CD4-positive, alpha-beta T cell treated with Interleukin-6 for 4 hours (primary cell): ENCODE results near the gene PRND.
"Not testable (repeated sequence)": the region's sequence is repeated elsewhere in the genome, so short reads cannot be mapped to it uniquely, and the experiment has no call there.

Source experiments
- DNase-seq: peaks from one replicate; pipeline ENCODE4 v3.0.0-alpha.2; 2020; ENCODE audit warnings: mixed read lengths

PRND gene

DNA sequence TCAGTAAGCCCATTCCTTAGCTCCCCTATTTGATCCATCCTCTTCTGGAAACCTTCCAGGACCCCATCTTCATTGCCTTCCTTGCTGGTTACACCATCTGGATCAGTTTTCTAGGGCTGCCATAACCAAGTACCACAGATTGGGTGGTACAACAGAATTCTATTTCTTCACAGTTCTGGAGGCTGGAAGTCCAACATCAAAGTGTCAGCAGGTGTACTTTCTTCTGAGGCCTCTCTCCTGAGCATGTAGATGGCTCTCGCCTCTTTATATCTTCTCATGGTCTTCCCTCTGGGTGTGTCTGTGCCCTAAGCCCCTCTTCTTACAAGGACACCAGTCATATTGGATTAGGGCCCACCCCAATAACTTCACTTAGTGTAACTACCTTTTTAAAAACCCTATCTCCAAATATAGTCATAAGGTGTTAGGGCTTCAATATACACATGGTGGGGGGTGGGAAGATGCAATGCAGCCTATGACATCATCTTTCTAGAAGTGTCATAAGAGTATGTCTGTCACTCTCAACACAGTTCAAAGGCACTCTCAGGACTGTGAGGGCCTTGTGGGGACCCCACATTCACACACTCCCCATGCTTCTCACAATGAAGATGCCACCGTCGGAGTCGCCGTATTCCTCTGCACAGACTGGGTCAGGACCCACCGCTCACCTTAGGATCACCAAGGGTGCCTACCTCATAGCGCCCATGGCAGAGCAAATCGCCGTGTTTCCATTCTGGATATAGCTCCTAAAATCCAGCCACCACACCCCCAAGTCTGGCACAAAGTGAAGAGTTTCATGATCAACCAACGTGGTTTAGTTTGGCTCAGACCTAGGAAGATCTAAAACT is 12.2 kb upstream of the PRND start:
- DNase-seq: no peak

DNA sequence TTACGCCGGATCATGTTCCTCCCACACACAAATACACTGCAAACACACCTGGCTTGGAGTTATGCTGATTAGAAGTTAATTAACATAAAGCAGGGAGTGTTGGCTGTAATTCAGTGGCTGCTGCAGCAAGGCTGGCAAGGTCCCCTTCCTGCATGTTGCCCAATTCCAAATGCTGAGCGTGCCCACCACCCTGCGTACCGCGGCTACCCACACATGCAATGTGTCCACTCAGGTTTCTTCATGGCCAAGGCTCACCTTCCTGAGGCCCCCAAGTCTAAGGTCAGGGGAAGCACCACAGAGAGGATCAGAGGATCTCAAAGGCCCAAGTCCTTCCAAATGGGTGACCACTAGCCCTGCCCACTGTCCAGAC is 11.6 kb upstream of the PRND start:
- no peak for DNase-seq

DNA sequence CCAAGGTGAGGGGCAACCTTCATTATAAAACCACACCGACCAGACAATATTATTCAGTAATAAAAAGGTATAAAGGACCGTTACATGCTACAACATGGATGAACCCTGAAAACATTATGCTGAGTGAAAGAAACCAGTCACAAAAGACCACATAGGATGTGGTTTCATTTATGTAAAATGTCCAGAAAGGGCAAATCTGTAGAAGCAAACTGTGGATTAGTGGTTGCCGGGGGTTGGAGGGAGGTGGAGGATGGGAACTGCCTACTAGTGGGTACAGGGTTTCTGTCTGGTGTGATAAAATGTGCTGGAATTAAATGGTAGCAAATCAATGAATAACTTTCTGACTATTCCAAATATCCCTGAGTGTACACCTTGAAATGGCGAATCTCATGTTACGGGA is 10.2 kb upstream of the PRND start:
- no peak for DNase-seq

DNA sequence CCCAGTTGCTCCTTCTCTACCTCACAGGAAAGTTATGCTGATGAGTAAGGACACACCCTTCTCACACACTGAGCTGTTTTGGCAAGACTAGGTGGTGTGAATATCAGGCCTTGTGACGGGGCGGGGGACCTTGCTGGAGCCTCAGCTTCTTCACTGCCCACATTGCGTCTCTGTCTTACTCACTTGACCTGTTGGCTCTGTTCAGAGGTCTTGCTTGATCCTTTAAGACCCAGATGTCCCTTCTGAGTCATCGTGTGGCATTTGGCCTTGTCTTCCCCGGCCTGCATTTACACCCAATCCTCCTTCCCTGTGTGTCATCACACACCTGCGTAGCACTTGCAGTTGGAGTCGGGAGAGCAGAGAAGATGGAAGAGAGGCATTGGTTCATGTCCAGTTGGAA is 8.3 kb upstream of the PRND start:
- DNase-seq: no peak

DNA sequence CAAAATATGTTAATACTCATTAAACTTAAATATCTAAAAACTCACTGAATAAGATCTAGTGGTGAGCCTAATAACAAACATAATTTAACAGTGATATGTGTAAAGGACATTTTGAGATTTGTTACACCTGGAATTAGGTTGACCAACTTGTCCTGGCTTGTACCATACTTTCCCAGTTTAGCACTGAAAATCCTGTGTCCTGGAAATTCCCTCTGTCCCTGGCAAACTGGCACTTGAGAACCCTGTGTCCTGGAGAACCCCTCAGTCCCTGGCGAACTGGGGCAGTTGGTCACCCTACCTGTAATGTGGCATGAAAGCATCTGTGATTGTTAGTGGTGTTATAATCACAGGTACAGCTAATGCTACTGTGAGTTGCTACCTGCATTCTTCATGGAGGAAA is 6.9 kb upstream of the PRND start:
- no peak for DNase-seq

DNA sequence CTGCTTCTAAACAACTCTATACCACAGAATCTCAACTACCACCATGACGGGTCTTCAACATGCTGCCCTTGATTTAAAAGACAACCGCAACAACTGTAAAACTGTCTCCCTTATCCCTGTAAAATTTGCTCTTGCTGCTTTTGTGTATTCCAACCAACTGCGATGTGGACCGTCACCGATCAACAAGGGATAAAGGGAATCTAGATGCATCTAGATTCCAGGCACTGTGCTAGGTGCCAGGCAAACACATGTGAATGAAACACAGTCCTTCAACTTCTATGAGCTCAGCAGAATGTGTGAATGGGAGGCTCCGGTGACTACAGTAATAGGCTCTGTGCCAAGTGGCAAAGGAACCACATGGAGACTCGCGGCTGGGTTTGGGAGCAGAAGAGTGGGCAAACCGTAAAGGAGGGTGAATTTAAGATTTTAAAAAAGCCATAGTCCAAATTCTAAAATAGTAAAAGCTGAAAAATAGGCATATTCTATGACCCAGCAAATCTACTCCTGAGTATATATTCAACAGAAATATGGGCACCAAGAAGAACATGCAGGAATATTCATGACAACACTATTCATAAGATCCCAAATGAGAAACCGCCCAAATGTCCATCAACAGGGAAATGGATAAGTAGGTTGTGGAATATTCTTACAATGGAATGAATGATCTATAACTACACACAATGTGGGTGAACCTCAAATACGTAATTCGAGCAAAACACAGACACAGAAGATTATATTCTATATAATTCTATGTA is 3.7 kb upstream of the PRND start:
- DNase-seq: no peak

DNA sequence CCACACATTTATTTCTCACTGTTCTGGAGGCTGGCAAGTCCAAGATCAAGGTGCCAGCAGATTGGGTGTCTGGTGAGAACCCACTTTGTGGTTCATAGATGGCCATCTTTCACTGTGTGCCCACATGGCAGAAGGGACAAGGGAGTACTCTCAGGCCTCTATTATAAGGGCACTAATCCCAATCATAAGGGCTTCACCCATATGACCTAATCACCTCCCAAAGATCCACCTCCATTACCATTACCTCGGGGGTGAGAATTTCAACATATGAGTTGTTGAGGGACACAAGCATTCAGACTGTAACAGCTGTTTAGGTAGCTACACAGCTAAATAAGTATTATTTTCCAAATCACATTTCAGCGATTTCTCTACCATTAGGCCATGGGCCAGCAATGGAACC is 2.5 kb upstream of the PRND start:
- DNase-seq: no peak

DNA sequence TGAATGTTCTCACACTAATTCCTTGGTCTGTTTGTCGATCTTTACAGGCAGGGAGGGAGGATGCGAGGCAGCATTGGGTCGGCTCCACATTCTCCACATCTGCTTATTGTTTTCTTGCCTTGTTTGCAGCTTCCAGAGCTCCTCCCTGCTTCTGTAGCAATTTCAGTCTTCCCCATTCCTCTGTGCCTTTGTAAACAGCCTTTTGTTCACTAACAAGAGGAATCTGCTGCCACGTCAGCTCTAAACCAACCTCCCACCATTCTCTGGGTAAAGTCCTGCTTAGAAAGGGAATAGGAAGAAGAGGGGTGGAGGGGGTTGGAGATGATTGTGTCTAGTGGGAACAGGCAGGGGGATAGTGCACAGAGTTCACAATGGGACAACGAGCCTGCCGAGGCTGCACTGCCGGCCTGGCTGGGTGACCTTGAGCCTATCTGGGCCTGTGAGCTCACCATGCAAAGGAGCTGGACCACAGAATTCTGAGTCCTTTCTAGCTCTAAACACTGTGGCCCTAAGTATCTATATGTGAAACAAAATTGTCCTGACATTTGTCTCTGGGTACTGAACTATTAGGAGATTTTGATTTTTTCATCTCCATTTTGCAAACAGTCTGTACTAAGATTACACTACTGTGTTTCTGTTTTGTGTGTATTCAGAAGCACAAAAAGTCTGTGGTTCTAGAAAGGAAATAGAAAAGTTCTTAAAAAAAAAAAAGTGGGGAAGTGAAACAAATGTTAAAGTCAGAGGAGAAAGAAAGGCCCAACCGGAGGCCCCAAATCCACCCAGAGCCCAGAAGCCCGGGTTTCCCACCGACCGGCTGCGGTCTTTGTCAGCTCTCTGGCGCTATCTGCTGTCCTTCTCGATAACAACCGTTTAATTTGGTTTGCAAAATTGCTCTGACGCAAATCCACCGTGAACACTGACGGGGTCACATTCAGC is 1.4 kb upstream of the PRND start:
- peak; percentile 79 for DNase-seq

DNA sequence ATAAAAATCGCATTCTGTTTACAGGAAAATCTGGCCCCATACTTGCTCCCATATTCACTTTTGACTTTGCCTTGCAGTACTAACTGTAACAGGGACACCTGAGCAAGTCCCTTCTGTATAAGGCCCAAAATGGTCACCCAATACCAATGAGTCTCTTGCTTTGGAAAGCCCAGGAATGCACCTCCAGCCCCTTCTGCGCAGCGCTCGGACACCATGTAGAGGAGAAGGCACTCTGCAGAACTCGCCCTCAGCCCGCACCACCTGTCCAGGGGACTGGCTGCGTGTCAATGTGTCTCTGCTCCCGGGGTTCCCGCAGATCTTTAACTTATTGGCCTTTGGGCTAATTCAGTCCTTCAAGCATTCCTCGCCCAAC is 746 bp upstream of the PRND start:
- DNase-seq: no peak

DNA sequence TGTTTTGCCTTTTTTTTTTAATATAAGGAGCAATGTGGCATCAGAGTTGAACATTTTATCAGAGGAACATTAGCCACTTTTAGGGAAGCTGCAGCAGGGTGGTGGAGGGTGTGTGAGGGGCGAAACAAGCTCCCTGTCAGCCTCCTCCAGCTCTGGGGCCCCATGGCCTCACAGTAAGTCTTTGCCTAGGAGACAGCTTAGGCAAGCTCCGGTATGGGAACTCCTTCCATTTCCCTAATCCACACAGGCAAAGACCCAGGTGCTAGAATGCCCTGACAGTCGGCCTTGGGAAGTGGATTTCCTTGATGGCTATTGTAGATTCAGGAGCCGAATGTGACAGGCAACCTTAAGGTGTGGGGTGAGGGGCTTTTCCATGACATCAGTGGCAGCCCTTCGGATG is 862 bp downstream of the PRND start:
- no peak for DNase-seq

DNA sequence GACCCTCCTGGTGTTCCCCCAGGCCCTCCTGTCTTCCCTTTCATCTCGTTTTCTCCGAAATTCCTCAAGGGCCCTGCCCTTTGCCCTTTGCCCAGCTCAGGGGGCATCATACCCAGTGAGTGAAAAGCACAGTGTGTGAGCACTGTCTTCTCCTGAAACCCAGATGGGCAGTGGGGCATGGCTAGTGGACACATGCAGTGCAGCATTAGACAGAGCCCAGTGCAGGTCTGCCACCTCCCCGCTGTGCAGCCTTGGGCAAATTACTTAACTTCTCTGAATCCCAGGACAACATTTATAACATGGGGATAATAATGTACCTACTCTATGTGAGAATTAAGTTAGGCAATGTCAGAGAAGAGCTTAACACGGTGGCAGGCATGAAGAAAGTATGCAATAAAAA is 1.3 kb downstream of the PRND start:
- no peak for DNase-seq

DNA sequence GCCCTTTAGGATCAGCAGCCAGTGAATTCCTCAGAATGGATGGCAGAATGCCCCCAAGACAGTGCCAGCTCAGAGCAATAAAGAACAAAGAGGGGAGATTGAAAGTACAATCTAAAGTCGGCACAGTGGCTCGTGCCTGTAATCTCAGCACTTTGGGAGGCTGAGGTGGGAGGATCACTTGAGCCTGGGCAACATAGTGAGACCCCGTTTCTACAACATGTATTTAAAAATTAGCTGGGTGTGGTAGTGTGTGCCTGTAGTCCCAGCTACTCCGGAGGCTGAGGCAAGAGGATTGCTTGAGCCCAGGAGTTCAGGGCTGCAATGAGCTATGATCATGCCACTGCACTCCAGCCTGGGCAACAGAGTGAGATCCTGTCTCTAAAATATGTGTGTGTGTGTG is 1.8 kb downstream of the PRND start:
- not testable (repeated sequence) for DNase-seq

DNA sequence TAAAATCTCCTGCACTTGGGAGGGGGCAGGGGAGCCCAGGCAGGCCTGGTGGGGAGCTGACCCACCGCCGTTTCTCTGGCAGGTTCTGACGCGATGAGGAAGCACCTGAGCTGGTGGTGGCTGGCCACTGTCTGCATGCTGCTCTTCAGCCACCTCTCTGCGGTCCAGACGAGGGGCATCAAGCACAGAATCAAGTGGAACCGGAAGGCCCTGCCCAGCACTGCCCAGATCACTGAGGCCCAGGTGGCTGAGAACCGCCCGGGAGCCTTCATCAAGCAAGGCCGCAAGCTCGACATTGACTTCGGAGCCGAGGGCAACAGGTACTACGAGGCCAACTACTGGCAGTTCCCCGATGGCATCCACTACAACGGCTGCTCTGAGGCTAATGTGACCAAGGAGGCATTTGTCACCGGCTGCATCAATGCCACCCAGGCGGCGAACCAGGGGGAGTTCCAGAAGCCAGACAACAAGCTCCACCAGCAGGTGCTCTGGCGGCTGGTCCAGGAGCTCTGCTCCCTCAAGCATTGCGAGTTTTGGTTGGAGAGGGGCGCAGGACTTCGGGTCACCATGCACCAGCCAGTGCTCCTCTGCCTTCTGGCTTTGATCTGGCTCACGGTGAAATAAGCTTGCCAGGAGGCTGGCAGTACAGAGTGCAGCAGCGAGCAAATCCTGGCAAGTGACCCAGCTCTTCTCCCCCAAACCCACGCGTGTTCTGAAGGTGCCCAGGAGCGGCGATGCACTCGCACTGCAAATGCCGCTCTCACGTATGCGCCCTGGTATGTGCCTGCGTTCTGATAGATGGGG is 3.0 kb downstream of the PRND start:
- DNase-seq: no peak

DNA sequence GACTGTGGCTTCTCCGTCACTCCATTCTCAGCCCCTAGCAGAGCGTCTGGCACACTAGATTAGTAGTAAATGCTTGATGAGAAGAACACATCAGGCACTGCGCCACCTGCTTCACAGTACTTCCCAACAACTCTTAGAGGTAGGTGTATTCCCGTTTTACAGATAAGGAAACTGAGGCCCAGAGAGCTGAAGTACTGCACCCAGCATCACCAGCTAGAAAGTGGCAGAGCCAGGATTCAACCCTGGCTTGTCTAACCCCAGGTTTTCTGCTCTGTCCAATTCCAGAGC is 3.5 kb downstream of the PRND start:
- DNase-seq: no peak

DNA sequence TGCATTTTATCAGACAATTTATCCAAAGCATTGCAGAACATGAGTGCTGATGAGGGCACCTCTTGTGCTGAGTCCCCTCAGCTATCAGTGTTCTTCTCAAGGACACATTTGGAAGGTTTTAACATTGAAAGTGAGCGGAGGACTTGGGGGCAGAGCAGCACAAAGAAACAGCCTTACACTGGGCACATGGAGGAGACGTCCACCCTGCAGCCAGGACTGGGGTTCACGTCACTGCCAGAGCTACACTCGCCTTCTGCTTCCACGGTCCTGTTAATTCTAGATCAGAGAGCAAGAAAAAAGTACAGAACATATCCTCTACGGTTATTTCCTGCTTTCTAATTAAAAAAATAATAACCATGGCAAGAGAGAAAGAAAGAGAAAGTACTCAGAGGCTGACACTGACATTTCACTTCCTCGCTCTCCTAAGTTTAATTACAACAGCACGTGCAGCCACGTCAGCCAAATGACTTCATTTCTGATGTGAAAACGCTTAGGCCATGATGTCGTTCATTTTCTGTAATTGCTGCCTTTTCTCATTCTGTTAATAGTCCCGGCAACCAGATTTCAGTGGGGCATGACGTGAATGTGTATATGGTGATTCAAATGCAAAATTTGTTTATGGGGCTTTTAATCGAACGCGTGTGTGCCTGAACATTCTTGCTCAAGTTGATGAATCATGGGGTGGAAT is 5.1 kb downstream of the PRND start:
- peak; percentile 41 for DNase-seq

DNA sequence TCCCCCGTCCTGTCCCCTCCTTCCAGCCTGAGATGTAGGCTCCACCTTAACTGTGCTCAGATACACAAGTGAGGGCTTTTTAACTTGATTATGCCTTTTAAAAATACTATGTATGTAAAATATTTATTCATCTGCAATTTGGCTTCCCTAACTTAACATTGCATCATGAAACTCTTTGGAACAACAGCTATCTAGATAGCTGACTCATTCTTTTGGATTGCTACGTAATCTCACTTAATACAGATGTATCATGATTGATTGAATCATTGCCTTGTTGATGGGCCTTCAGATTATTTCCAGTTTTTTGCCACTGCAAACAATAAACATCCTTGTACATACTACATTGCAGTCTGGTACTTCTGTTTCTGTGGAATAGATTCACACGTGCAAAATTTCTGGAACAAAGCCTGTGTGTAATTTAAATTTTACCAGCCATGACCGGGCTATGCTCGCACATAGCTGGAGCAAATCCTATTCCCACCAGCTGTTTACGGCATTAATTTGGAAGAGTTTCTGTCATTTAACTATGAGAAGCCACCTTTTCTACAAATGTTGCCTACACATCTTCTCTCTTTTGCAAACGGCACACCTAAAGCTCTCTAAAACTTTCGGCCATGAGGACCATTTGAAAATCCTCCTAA is 6.5 kb downstream of the PRND start:
- no peak for DNase-seq

DNA sequence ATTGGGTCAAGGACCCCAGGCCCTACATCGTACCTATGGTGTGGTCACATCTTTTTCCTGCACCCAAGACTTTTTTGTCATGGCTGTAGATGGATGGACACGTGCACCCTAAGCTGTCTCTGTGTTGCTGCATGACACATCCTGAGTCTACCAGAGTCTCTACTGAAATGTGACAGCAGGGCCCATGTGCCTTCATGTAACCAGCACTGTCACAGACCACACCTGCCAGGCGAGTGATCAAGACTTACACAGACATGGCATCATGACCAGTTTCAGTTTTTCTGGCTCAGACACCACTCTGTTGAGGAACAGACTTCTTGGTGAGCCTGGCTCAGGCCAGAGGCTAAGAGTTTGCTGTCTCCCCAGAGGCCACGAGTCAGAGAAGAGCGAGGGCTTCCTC is 7.6 kb downstream of the PRND start:
- no peak for DNase-seq

DNA sequence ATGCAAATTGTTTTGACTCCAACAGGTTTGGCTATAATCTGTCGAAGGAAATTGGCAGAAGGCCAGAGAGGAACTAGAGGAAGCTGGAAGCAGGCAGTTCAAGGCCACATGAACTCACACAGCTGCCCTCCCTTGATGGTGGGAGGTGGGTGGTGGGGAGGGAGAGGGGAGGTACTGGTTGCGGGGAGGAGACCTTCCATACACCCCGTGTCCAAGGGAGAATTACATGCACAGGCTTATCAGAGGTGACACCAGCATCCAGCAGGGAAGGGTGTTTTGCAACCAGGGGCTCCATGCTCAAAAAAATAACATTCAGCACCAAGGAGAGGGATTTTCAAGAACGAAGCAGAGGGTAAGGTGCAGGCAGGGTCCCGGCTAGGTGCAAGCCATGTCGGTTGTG is 9.1 kb downstream of the PRND start:
- DNase-seq: no peak

DNA sequence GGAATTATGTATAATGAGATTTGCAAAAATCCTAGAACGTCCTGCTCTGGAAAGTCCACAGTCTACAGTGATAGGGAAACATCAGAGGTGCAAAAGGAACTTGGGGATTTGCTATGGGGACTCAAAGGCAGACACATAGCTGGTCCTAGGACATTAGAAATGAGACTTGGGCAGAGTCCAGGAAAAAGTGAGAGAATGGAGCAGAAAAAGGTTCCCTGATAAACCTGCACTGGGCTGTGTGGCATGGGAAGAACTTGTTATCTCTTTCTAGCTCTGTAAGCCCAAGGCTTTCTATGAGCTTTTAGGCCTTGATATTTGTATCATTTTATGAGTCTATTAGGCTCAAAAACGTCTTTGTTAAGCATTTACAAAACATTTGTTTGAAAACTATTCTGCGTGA is 15.2 kb downstream of the PRND start:
- no peak for DNase-seq

DNA sequence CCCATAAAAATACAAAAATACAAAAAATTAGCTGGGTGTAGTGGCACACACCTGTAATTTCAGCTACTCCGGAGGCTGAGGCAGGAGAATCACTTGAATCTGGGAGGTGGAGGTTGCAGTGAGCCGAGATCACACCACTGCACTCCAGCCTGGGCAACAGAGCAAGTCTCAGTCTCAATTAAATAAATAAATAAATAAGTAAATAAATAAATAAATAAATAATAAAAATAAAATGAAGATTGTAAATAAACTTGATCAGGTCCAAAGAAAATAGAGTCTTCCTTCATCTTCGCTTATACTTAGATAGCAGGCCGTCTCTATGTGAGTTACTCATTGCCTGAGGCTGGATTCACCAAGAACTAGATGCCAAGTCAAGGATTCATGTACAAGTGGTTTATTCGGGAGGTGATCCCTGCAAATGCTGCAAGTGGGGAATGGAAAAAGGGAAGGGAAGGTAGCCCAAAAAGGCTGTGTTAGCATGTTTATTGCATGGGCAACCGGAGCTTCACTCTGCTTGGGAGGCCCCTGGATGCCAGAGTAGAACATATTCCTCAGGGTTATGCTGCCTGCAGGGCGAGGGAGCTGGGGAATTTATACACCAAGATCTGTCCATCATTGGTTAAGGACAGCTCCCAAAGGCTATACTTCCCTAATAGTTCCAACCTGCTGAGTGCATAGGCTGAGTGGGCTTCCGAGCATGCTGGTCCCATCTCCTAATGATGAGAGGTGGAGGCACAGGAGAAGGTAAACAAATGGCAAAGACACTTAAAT is 16.3 kb downstream of the PRND start:
- DNase-seq: no peak
